Right lobe of liver (tissue), 6 donors: ENCODE results near the gene KCNA5. TPM values are rescaled to one million over a fixed set of nuclear protein-coding genes. Genes with fewer than 3 reads are reported as not detected.

Source experiments
- ATAC-seq, 4 donors: fragments of 200-7000 bp; cut with Tn5 transposase; one replicate each; pipeline ENCODE4 v1.9.1; 2020; ENCODE audit warnings: mild to moderate bottlenecking in 4 of 4, moderate library complexity in 4 of 4
- DNase-seq, 3 donors: peaks; one replicate each; pipeline ENCODE4 v3.0.0-alpha.2; 2020
- H3K27ac ChIP-seq, 3 donors: fragments of 200-600 bp; one replicate each; pipeline ENCODE4 v1.8.0; 2022
- H3K27me3 ChIP-seq, 2 donors: fragments of 200-600 bp; one replicate each; pipeline ENCODE4 v1.8.0; 2022
- H3K36me3 ChIP-seq, 4 donors: fragments of 200-600 bp; sonication (generic) in 1 of 4; one replicate each; pipeline versions ENCODE4 v1.5.1 to v1.8.0; 2017 to 2022; ENCODE audit warnings: control low read depth in 1 of 4
- H3K4me1 ChIP-seq, 4 donors: fragments of 200-600 bp; sonication (generic) in 1 of 4; one replicate each; pipeline versions ENCODE4 v1.5.1 to v1.8.0; 2017 to 2022; ENCODE audit warnings: control low read depth in 1 of 4
- H3K4me3 ChIP-seq, 3 donors: fragments of 200-600 bp; one replicate each; pipeline ENCODE4 v1.8.0; 2022
- H3K9me3 ChIP-seq, 4 donors: fragments of 200-600 bp; sonication (generic) in 1 of 4; one replicate each; pipeline versions ENCODE4 v1.5.1 to v1.8.0; 2017 to 2022; ENCODE audit warnings: control low read depth in 1 of 4
- POLR2A ChIP-seq: fragments of 450-650 bp; IDR thresholded peaks from one replicate; pipeline ENCODE4 v1.6.1; 2017; ENCODE audit warnings: antibody characterized with exemption, mild to moderate bottlenecking
- WGBS: methylation state at CpG from one replicate; pipeline ENCODE4 v1.1.6; 2018; ENCODE audit warnings: low coverage, low lambda C conversion rate; ENCODE audit not compliant: insufficient coverage; ENCODE audit errors: missing lambda C conversion rate; 5-methylcytosine and 5-hydroxymethylcytosine counted together
- intact Hi-C, 2 donors: fragments of 100-400 bp; cut with DNase I; formaldehyde crosslinking; loops; one replicate each; pipeline versions ENCODE4 v1.11.2 to v1.14.1; 2022
- total RNA-seq, 6 experiments: library from RNA; depleted of rRNA in 2 of 6; stranded (reverse); fragments of >200 nt in 2 of 6; fragmentation: NEBNext Ultra II Directional in 3 of 6; extraction: Animal tissue kit (Norgen Biotek cat#: 25700) in 3 of 6; gene quantifications; one replicate each; pipeline versions ENCODE4 v1.1.0 to v1.2.4, GENCODE V29; 2016 to 2023
- TF ChIP-seq, protein P1 (sequence below), 4 donors: fragments of 200-600 bp in 3 of 4; fragments of 450-650 bp in 1 of 4; IDR thresholded peaks; one replicate each; pipeline versions ENCODE4 v1.5.1 to v1.8.0; 2016 to 2022; ENCODE audit warnings: antibody characterized with exemption in 4 of 4, mild to moderate bottlenecking in 2 of 4
- donor health status: DM: no; HTN: yes; CAD: no.
- donor health status: DM: no; HTN: no; CAD: no.
- donor health status: DM: no; HTN: no; CAD: no.
- donor health status: DM: no; HTN: yes; CAD: no.
- donor health status: DM: no; HTN: yes; CAD: no.

The KCNA5 gene
- total RNA-seq, 6 experiments from 2014 or later, result 0.09 to 0.25 TPM; not detected in 4

DNA sequence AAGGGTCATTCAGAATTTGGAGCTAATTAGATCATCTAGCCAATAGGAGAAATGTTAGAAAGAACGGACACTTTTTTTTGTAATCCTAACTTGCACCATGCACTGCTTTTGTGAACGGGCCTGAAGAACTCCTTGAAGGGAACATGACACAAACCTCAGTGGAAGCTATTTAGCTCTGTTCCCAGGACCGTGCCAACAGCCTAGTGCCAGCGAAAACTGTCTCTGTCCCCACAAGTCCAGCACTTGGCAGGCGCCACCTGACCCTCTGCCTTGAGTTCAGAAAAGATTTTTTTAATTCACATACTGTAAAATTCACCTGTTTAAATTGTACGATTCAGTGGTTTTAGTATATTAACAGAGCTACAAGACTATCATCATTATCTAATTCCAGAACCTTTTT, 31.3 kb upstream of the KCNA5 start:
- no peak overlapping the region for H3K4me3 ChIP-seq
- TF ChIP-seq, protein P1, sequence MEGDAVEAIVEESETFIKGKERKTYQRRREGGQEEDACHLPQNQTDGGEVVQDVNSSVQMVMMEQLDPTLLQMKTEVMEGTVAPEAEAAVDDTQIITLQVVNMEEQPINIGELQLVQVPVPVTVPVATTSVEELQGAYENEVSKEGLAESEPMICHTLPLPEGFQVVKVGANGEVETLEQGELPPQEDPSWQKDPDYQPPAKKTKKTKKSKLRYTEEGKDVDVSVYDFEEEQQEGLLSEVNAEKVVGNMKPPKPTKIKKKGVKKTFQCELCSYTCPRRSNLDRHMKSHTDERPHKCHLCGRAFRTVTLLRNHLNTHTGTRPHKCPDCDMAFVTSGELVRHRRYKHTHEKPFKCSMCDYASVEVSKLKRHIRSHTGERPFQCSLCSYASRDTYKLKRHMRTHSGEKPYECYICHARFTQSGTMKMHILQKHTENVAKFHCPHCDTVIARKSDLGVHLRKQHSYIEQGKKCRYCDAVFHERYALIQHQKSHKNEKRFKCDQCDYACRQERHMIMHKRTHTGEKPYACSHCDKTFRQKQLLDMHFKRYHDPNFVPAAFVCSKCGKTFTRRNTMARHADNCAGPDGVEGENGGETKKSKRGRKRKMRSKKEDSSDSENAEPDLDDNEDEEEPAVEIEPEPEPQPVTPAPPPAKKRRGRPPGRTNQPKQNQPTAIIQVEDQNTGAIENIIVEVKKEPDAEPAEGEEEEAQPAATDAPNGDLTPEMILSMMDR (IDR thresholded peaks at IDR 0.05), result no peak
- TF ChIP-seq POLR2A, result no peak
- ATAC-seq (no peak), DNase-seq (no peak)
- H3K27ac ChIP-seq, result no peak overlapping the region
- no peaks in the 10 kb centered on the region for H3K9me3 ChIP-seq
- no peaks in the 10 kb centered on the region for H3K4me1 ChIP-seq
- H3K27me3 ChIP-seq, result no peaks in the 10 kb centered on the region
- intact Hi-C loops, result no loop called here
- 68% methylated on average over 4 of the region's 6 CpGs for WGBS
- H3K36me3 ChIP-seq, result no peaks in the 10 kb centered on the region

DNA sequence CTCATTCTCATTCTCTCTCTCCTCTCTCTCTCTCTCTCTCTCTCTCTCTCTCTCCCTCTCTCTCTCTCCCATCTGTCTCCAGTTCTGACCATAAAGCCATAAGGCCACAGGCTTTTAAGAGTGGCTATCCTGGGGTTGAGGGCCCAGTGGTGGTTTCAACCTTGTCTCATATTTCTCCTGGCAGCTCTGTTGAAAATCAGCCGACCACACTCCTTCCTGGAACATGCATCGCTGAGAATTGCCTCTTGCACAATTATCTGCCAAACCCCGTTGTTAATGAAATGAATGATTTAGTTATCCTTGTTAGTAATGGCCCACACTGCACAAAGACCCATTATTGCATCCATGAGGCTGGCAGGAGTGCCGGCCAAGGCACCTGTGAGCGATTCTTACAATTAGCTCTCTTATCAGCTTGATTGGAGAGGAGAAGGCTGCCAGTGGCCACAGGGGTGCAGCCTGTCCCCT, 30.4 kb upstream of the KCNA5 start:
- ATAC-seq (no peak), DNase-seq (no peak)
- H3K4me1 ChIP-seq, result no peaks in the 10 kb centered on the region
- no peaks in the 10 kb centered on the region for H3K36me3 ChIP-seq
- H3K4me3 ChIP-seq, result no peak overlapping the region
- intact Hi-C loops, result no loop called here
- H3K27ac ChIP-seq, result no peak overlapping the region
- WGBS, result 70% methylated on average over 4 of the region's 5 CpGs
- no peak for TF ChIP-seq POLR2A
- TF ChIP-seq, protein P1 (IDR thresholded peaks at IDR 0.05), result no peak
- H3K9me3 ChIP-seq, result no peaks in the 10 kb centered on the region
- H3K27me3 ChIP-seq, result no peaks in the 10 kb centered on the region

DNA sequence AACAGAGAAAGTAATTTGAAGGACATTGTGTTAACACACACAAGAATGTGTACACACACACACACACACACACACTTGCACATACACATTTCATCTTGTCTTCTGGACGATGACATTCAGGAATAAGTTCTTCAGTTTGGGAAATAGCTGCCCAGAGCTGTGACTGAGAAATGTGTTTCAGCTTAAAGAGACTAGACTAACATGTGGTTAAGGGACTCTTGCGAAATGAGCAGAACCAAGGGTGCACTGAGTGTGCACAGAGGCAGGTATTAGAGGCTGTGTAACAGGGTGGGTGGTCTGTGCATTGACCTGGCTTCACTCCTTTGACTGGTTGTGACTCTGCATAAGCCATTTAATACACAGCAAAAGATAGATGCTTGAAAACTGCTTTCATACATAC, 29.4 kb upstream of the KCNA5 start:
- Histone ChIP-seq H3K36me3 (no peaks in the 10 kb centered on the region), H3K27ac (no peak overlapping the region), H3K9me3 (no peaks in the 10 kb centered on the region), H3K4me3 (no peak overlapping the region), H3K4me1 (no peaks in the 10 kb centered on the region), H3K27me3 (no peaks in the 10 kb centered on the region)
- no peak for ATAC-seq
- DNase-seq, result no peak
- TF ChIP-seq POLR2A, result no peak
- intact Hi-C loops, result no loop called here
- 41% methylated on average over 2 of the region's 2 CpGs for WGBS

DNA sequence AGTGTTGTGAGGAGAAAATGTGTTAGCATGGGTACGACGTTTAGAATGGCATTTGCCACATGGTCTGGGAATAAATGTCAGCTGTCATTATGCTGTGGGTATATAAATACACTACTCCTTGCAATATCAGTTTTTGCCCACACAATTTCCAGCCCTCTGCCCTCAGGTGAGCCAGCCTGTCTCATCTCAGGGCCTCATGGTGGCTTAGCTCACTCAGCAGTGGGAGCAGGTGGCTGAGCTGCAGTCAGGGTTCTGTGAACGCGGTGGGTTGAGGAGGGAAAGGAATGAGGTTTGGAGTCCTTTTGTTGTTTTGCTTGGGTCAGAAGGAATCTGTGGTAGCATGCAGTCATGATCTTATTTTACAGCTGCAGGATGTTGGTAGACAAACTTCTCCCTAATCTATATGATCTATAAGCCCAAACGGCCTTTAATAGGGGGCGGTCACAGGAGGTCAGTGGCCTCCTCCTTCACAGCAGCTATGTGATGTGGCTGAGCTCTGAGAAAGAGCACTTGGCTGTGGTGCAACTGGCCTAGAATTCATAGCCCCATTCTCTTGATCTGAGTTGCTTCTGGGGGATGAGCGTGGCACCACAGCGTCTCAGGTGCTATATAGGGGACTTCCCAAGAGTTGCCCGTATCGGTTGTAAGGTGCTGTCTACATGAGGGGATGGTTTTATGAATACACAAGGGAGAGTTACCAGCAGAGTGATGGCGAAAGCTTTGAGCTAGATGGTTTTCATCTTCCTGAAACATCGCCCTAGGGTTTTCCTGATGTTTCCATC, 27.8 kb upstream of the KCNA5 start:
- Histone ChIP-seq H3K4me3 (no peak overlapping the region), H3K9me3 (no peaks in the 10 kb centered on the region), H3K27me3 (no peaks in the 10 kb centered on the region), H3K36me3 (no peaks in the 10 kb centered on the region), H3K4me1 (no peaks in the 10 kb centered on the region), H3K27ac (no peak overlapping the region)
- intact Hi-C loops, result loop anchor here in 1 of 2 donors (5.0 kb wide), 1 partner anchor 71 kb away; no protein-coding TSS in a partner anchor
- DNase-seq (no peak), ATAC-seq (no peak)
- 63% methylated on average over 9 of the region's 12 CpGs for WGBS
- TF ChIP-seq POLR2A, result no peak
- TF ChIP-seq, protein P1 (IDR thresholded peaks at IDR 0.05), result no peak

DNA sequence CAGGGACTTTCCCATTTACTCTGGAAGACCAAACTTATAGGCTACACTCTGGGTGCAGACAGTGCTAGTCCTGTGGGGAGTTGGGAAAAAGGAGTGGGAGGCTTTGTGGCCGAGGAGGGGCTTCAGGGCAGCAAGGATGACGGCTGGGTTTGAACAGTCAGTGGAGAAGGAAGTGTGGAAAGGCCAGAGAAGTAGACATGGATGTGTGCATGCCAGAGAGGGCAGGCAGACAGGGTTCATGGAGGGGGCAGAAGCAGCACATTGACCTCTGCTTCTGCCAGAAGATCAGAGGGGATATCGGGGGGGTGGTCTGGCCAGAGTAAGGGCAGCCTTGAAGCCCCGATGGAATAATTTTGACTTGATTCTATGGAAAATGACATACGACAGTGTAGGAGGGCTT, 27.2 kb upstream of the KCNA5 start:
- TF ChIP-seq POLR2A, result no peak
- TF ChIP-seq, protein P1 (IDR thresholded peaks at IDR 0.05), result no peak
- Histone ChIP-seq H3K36me3 (no peaks in the 10 kb centered on the region), H3K4me1 (no peaks in the 10 kb centered on the region), H3K4me3 (no peak overlapping the region), H3K9me3 (no peaks in the 10 kb centered on the region), H3K27me3 (no peaks in the 10 kb centered on the region), H3K27ac (no peak overlapping the region)
- DNase-seq (no peak), ATAC-seq (no peak)
- intact Hi-C loops, result loop anchor here in 1 of 2 donors (5.0 kb wide), 1 partner anchor 71 kb away; no protein-coding TSS in a partner anchor
- WGBS, result 54% methylated on average over 3 of the region's 5 CpGs
